Sigmoid colon (tissue), 7 donors: ENCODE results near the gene MOSPD3. TPM values are rescaled to one million over a fixed set of nuclear protein-coding genes. Genes with fewer than 3 reads are reported as not detected.

Experiments used
- DNase-seq: peaks from one replicate; pipeline ENCODE4 v3.0.0-alpha.2; 2019
- H3K27ac ChIP-seq, 4 donors: fragments of 200-600 bp; sonication (generic); one replicate each; pipeline ENCODE4 v1.5.1; 2016 to 2019; ENCODE audit warnings: mild to moderate bottlenecking in 1 of 4
- H3K27me3 ChIP-seq, 3 donors: fragments of 200-600 bp; sonication (generic); one replicate each; pipeline ENCODE4 v1.5.1; 2019; ENCODE audit warnings: mild to moderate bottlenecking in 1 of 3
- H3K36me3 ChIP-seq, 4 donors: fragments of 200-600 bp; sonication (generic); one replicate each; pipeline ENCODE4 v1.5.1; 2016 to 2019
- H3K4me1 ChIP-seq, 4 donors: fragments of 200-600 bp; sonication (generic); one replicate each; pipeline ENCODE4 v1.5.1; 2017 to 2019
- H3K4me3 ChIP-seq, 4 donors: fragments of 200-600 bp; sonication (generic); one replicate each; pipeline ENCODE4 v1.5.1; 2017 to 2019; ENCODE audit warnings: mild to moderate bottlenecking in 2 of 4, moderate library complexity in 1 of 4
- H3K9me3 ChIP-seq, 4 donors: fragments of 200-600 bp in 3 of 4; sonication (generic) in 3 of 4; one replicate each; pipeline versions ENCODE4 v1.5.1 to v1.6.1; 2013 to 2019
- CTCF ChIP-seq, 4 experiments: fragments of 450-650 bp in 3 of 4; fragments of 200-600 bp in 1 of 4; IDR thresholded peaks; one replicate each; pipeline ENCODE4 v1.5.1; 2016 to 2019; ENCODE audit warnings: antibody characterized with exemption in 4 of 4, mild to moderate bottlenecking in 3 of 4, moderate library complexity in 2 of 4
- EP300 ChIP-seq, 4 donors: sonication (generic); formaldehyde crosslinking; IDR thresholded peaks; one replicate each; pipeline ENCODE4 v1.6.1; 2017; ENCODE audit warnings: antibody characterized with exemption in 4 of 4
- POLR2A ChIP-seq, 2 donors: fragments of 450-650 bp; IDR thresholded peaks; one replicate each; pipeline ENCODE4 v1.6.1; 2016; ENCODE audit warnings: antibody characterized with exemption in 2 of 2, mild to moderate bottlenecking in 2 of 2, moderate library complexity in 2 of 2
- POLR2AphosphoS5 ChIP-seq, 4 donors: sonication (generic); formaldehyde crosslinking; IDR thresholded peaks; one replicate each; pipeline ENCODE4 v1.6.1; 2017; ENCODE audit warnings: antibody characterized with exemption in 4 of 4
- WGBS, 2 donors: extraction: QIAGEN DNeasy Blood & Tissue Kit; methylation state at CpG; one replicate each; pipeline ENCODE4 v1.1.7; 2013; 5-methylcytosine and 5-hydroxymethylcytosine counted together
- intact Hi-C: fragments of 100-400 bp; cut with DNase I; formaldehyde crosslinking; loops from one replicate; pipeline ENCODE4 v1.15.1; 2023
- polyA plus RNA-seq, 3 donors: library from polyadenylated mRNA; stranded (reverse); fragments of 200-250 nt; gene quantifications; one replicate each; pipeline ENCODE4 v1.2.3, GENCODE V29; 2013
- total RNA-seq, 4 donors: library from RNA; depleted of rRNA; stranded (reverse); fragments of >200 nt; gene quantifications; one replicate each; pipeline ENCODE4 v1.1.0, GENCODE V29; 2016
- donor health status: healthy with polysubstance abuse.
- donor health status: Bipolar disorder and iron deficiency.
- donor health status: healthy.

The MOSPD3 gene
- total and polyA plus RNA-seq, 7 donors = 8.0 to 19.2 (median 16.4) TPM

GRCh38 chr7:100568896-100569844, 43.2 kb upstream of the MOSPD3 start:
- peaks cover 2 to 14% (median 12%) of the 10 kb centered on the region in 4 donors for H3K4me1 ChIP-seq
- peak overlapping the region in 3 of 4 donors; percentile 25 to 44 (median 40) for H3K4me3 ChIP-seq
- intact Hi-C loops = no loop called here
- TF ChIP-seq EP300 (IDR thresholded peaks at IDR 0.05) (no peak), POLR2A (IDR thresholded peaks at IDR 0.05) (no peak), POLR2AphosphoS5 (IDR thresholded peaks at IDR 0.05) (peak in 2 of 4 donors; percentile 15 to 45), CTCF (IDR thresholded peaks at IDR 0.05) (peak in 3 of 4 experiments; percentile 23 to 31 (median 28))
- peak; percentile 82 for DNase-seq
- H3K27ac ChIP-seq = peak overlapping the region in 3 of 4 donors; percentile 3 to 40 (median 29)
- peaks cover 0 to 9% (median 3%) of the 10 kb centered on the region in 4 donors for H3K36me3 ChIP-seq
- peaks cover 0 to 45% (median 2%) of the 10 kb centered on the region in 3 donors for H3K27me3 ChIP-seq
- 23 to 24% methylated on average over 36 of the region's 36 CpGs for WGBS, 2 donors
- no peaks in the 10 kb centered on the region for H3K9me3 ChIP-seq

GRCh38 chr7:100570954-100571828, 41.1 kb upstream of the MOSPD3 start:
- DNase-seq = peak; percentile 67
- Histone ChIP-seq H3K36me3 (peaks cover 7 to 29% (median 21%) of the 10 kb centered on the region in 4 donors), H3K27me3 (peaks cover 0 to 57% (median 2%) of the 10 kb centered on the region in 3 donors), H3K9me3 (no peaks in the 10 kb centered on the region), H3K27ac (no peak overlapping the region), H3K4me1 (peaks cover 2 to 14% (median 12%) of the 10 kb centered on the region in 4 donors), H3K4me3 (no peak overlapping the region)
- no peak for TF ChIP-seq POLR2AphosphoS5 (IDR thresholded peaks at IDR 0.05)
- TF ChIP-seq POLR2A (IDR thresholded peaks at IDR 0.05) = no peak
- no peak for TF ChIP-seq CTCF (IDR thresholded peaks at IDR 0.05)
- TF ChIP-seq EP300 (IDR thresholded peaks at IDR 0.05) = no peak
- 72 to 82% methylated on average over 26 of the region's 26 CpGs for WGBS, 2 donors
- intact Hi-C loops = no loop called here

GRCh38 chr7:100571829-100572116, 40.6 kb upstream of the MOSPD3 start:
- no peak for DNase-seq
- H3K4me1 ChIP-seq = peaks cover 2 to 14% (median 12%) of the 10 kb centered on the region in 4 donors
- intact Hi-C loops = no loop called here
- WGBS, 2 donors = 86 to 93% methylated on average over 2 of the region's 2 CpGs
- H3K27me3 ChIP-seq = peaks cover 0 to 57% (median 2%) of the 10 kb centered on the region in 3 donors
- no peak for TF ChIP-seq EP300 (IDR thresholded peaks at IDR 0.05)
- TF ChIP-seq POLR2AphosphoS5 (IDR thresholded peaks at IDR 0.05) = no peak
- no peak for TF ChIP-seq CTCF (IDR thresholded peaks at IDR 0.05)
- no peak for TF ChIP-seq POLR2A (IDR thresholded peaks at IDR 0.05)
- H3K36me3 ChIP-seq = peaks cover 13 to 35% (median 27%) of the 10 kb centered on the region in 4 donors
- H3K9me3 ChIP-seq = no peaks in the 10 kb centered on the region
- H3K27ac ChIP-seq = no peak overlapping the region
- no peak overlapping the region for H3K4me3 ChIP-seq

GRCh38 chr7:100572281-100572948, 39.9 kb upstream of the MOSPD3 start:
- Histone ChIP-seq H3K4me1 (peaks cover 2 to 14% (median 12%) of the 10 kb centered on the region in 4 donors), H3K9me3 (no peaks in the 10 kb centered on the region), H3K27ac (no peak overlapping the region), H3K36me3 (peaks cover 14 to 41% (median 32%) of the 10 kb centered on the region in 4 donors), H3K4me3 (no peak overlapping the region), H3K27me3 (peaks cover 0 to 57% (median 2%) of the 10 kb centered on the region in 3 donors)
- TF ChIP-seq EP300 (IDR thresholded peaks at IDR 0.05) (no peak), POLR2A (IDR thresholded peaks at IDR 0.05) (no peak), POLR2AphosphoS5 (IDR thresholded peaks at IDR 0.05) (no peak), CTCF (IDR thresholded peaks at IDR 0.05) (no peak)
- DNase-seq = no peak
- intact Hi-C loops = no loop called here
- WGBS, 2 donors = 87% methylated on average over 20 of the region's 20 CpGs
